A549 (cell line): ENCODE measurements around the gene TCEA3. TPM values are rescaled to one million over a fixed set of nuclear protein-coding genes. Genes with fewer than 3 reads are reported as not detected.
A peak's percentile ranks its signal among the peaks of the same experiment; 100 is the strongest.
"Not testable (repeated sequence)": the region's sequence is repeated elsewhere in the genome, so short reads cannot be mapped to it uniquely, and the experiment has no call there.

Experiments
- ATAC-seq, 2 experiments: fragments of 200-7000 bp in 1 of 2; fragments of >200 bp in 1 of 2; cut with Nextera tagmentation in 1 of 2; cut with Tn5 transposase in 1 of 2; 3 replicates each; pipeline versions ENCODE4 v1.8.0 to v1.9.1; 2018 to 2020; ENCODE audit warnings: mild to moderate bottlenecking in 1 of 2, moderate library complexity in 1 of 2
- CTCF ChIA-PET: fragments of 300-600 bp; sonication (Branson Sonifier 250); formaldehyde crosslinking; extraction: SDS; loops from one replicate; lab custom pipeline; 2021; ENCODE audit warnings: antibody characterized with exemption, inconsistent platforms; lab: Yijun Ruan, JAX
- POLR2A ChIA-PET: fragments of 350-600 bp; formaldehyde crosslinking; extraction: SDS; loops from one replicate; lab custom pipeline; 2021; ENCODE audit warnings: antibody characterized with exemption, inconsistent platforms; lab: Yijun Ruan, JAX
- DNase-seq, 2 experiments: peaks; one replicate each; pipeline versions ENCODE4 v3.0.0 to v3.0.0-alpha.2; 2011 to 2016; ENCODE audit warnings: low read depth in 1 of 2, low spot score in 1 of 2
- FAIRE-seq: peaks from 2 replicates; lab custom pipeline; 2011; peaks lifted over from hg19 to GRCh38; lab: Jason Lieb, UNC
- H3K27ac ChIP-seq, 2 experiments: fragments of >200 bp; sonication (Bioruptor Twin); formaldehyde crosslinking; 3 replicates each; pipeline ENCODE4 v1.5.1; 2016 to 2017
- H3K4me1 ChIP-seq: fragments of >200 bp; sonication (Bioruptor Twin); formaldehyde crosslinking; 3 replicates; pipeline ENCODE4 v1.6.1; 2016
- H3K4me2 ChIP-seq: fragments of >200 bp; sonication (Bioruptor Twin); formaldehyde crosslinking; 3 replicates; pipeline ENCODE4 v1.6.1; 2016
- H3K4me3 ChIP-seq: fragments of >200 bp; sonication (Bioruptor Twin); formaldehyde crosslinking; 3 replicates; pipeline ENCODE4 v1.5.1; 2016
- H3K9me3 ChIP-seq: fragments of >200 bp; sonication (Bioruptor Twin); formaldehyde crosslinking; 3 replicates; pipeline ENCODE4 v1.6.1; 2016
- ATOH8 ChIP-seq: fragments of 250-450 bp; sonication (Bioruptor Pico); IDR thresholded peaks from 2 replicates; pipeline ENCODE4 v1.5.0; 2020; ENCODE audit warnings: low read depth, mild to moderate bottlenecking, moderate library complexity
- BHLHE40 ChIP-seq: IDR thresholded peaks from 2 replicates; pipeline ENCODE4 v1.6.1; 2012; ENCODE audit warnings: low read depth, low read length, inconsistent platforms
- E2F6 ChIP-seq: IDR thresholded peaks from 2 replicates; pipeline ENCODE4 v1.6.1; 2012; ENCODE audit warnings: low read depth, borderline replicate concordance
- EHF ChIP-seq: fragments of 250-450 bp; sonication (Bioruptor Pico); IDR thresholded peaks from 2 replicates; pipeline ENCODE4 v1.5.0; 2020; ENCODE audit warnings: mild to moderate bottlenecking
- ELK1 ChIP-seq: fragments of 150-350 bp; IDR thresholded peaks from 2 replicates; pipeline ENCODE4 v1.6.1; 2014; ENCODE audit warnings: low read depth, mild to moderate bottlenecking, low read length
- FOXS1 ChIP-seq: fragments of 250-450 bp; sonication (Bioruptor Pico); IDR thresholded peaks from 2 replicates; pipeline ENCODE4 v1.5.0; 2020; ENCODE audit warnings: mild to moderate bottlenecking, moderate library complexity
- HEYL ChIP-seq: fragments of 250-450 bp; sonication (Bioruptor Pico); IDR thresholded peaks from 2 replicates; pipeline ENCODE4 v1.8.0; 2021; ENCODE audit warnings: mild to moderate bottlenecking, moderate library complexity
- HMGXB4 ChIP-seq: fragments of 250-450 bp; sonication (Bioruptor Pico); IDR thresholded peaks from 2 replicates; pipeline ENCODE4 v1.5.0; 2021; ENCODE audit warnings: mild to moderate bottlenecking, moderate library complexity, borderline replicate concordance
- HOXB13 ChIP-seq: fragments of 250-450 bp; sonication (Bioruptor Pico); IDR thresholded peaks from 2 replicates; pipeline ENCODE4 v1.5.0; 2020; ENCODE audit warnings: low read depth, mild to moderate bottlenecking, moderate library complexity
- MAFK ChIP-seq: fragments of 450-650 bp; IDR thresholded peaks from 2 replicates; pipeline ENCODE4 v1.6.1; 2014; ENCODE audit not compliant: partially characterized antibody
- NPAS2 ChIP-seq: fragments of 250-450 bp; sonication (Bioruptor Pico); IDR thresholded peaks from 2 replicates; pipeline ENCODE4 v1.8.0; 2022; ENCODE audit warnings: mild to moderate bottlenecking, moderate library complexity, borderline replicate concordance
- NR3C1 ChIP-seq: fragments of >200 bp; sonication (Bioruptor Twin); formaldehyde crosslinking; IDR thresholded peaks from 3 replicates; pipeline ENCODE4 v1.6.1; 2017
- PHF8 ChIP-seq: fragments of 200-600 bp; sonication (generic); IDR thresholded peaks from 2 replicates; pipeline ENCODE4 v1.6.1; 2016; ENCODE audit warnings: low read depth, mild to moderate bottlenecking, antibody characterized with exemption, moderate library complexity, borderline replicate concordance
- POLR2AphosphoS2 ChIP-seq: conservative IDR thresholded peaks from 2 replicates; pipeline ENCODE4 v1.6.1; 2012; ENCODE audit warnings: low read length, improper control_type of control experiment, inconsistent platforms
- RARB ChIP-seq: fragments of 250-450 bp; sonication (Bioruptor Pico); IDR thresholded peaks from 2 replicates; pipeline ENCODE4 v1.8.0; 2021; ENCODE audit warnings: mild to moderate bottlenecking, moderate library complexity
- REST ChIP-seq: fragments of 200-600 bp; sonication (generic); IDR thresholded peaks from 2 replicates; pipeline ENCODE4 v1.6.1; 2016; ENCODE audit warnings: antibody characterized with exemption, mild to moderate bottlenecking, moderate library complexity
- RNF2 ChIP-seq: fragments of 200-600 bp; sonication (generic); IDR thresholded peaks from 2 replicates; pipeline ENCODE4 v1.6.1; 2016; ENCODE audit warnings: low read depth, mild to moderate bottlenecking, antibody characterized with exemption, moderate library complexity, borderline replicate concordance
- ZFP36 ChIP-seq: fragments of 450-650 bp; IDR thresholded peaks from 2 replicates; pipeline ENCODE4 v1.6.1; 2014; ENCODE audit warnings: borderline replicate concordance; ENCODE audit not compliant: partially characterized antibody
- ZSCAN20 ChIP-seq: fragments of 250-450 bp; sonication (Bioruptor Pico); IDR thresholded peaks from 2 replicates; pipeline ENCODE4 v1.8.0; 2022; ENCODE audit warnings: mild to moderate bottlenecking, moderate library complexity
- WGBS: methylation state at CpG from one replicate; pipeline ENCODE4 v1.1.6; 2017; ENCODE audit errors: missing lambda C conversion rate; 5-methylcytosine and 5-hydroxymethylcytosine counted together
- polyA plus RNA-seq, 4 experiments: library from polyadenylated mRNA; depleted of rRNA in 3 of 4; stranded (reverse); fragments of >200 nt; fragmentation: RNase III in 1 of 4; extraction: RNeasy Plus Mini Kit Qiagen cat#74134 plus additional on column Dnase treatment in 1 of 4; gene quantifications; 2 replicates in 3 of 4; 3 replicates in 1 of 4; pipeline ENCODE4 v1.2.3, GENCODE V29; 2011 to 2017

The TCEA3 gene
- polyA plus RNA-seq, 2 of the 4 experiments (the other 2 are of a cell fraction) = 0.58 TPM

- Histone ChIP-seq H3K4me2 (no peak overlapping the region), H3K4me3 (no peak overlapping the region), H3K27ac (no peak overlapping the region), H3K4me1 (peaks cover 33% of the 10 kb centered on the region), H3K9me3 (no peaks in the 10 kb centered on the region)
- no peak for ATAC-seq
- WGBS = 65% methylated on average over 5 of the region's 5 CpGs
- FAIRE-seq = no peak
- no peak for TF ChIP-seq HEYL
- no peak for TF ChIP-seq REST
- no peak for TF ChIP-seq HMGXB4 (CRISPR knock-in tag)
- no peak for TF ChIP-seq ZSCAN20 (CRISPR knock-in tag)
- no peak for TF ChIP-seq FOXS1 (CRISPR knock-in tag)
- no peak for TF ChIP-seq ZFP36
- TF ChIP-seq EHF (CRISPR knock-in tag) = no peak
- TF ChIP-seq ATOH8 (CRISPR knock-in tag) = no peak
- TF ChIP-seq ELK1 = no peak
- TF ChIP-seq BHLHE40 = no peak
- TF ChIP-seq HOXB13 (CRISPR knock-in tag) = no peak
- TF ChIP-seq RARB = no peak
- no peak for TF ChIP-seq NR3C1
- no peak for TF ChIP-seq E2F6
- no peak for TF ChIP-seq POLR2AphosphoS2
- TF ChIP-seq RNF2 = no peak
- no peak for TF ChIP-seq MAFK
- TF ChIP-seq NPAS2 (CRISPR knock-in tag) = no peak
- TF ChIP-seq PHF8 = no peak
- CTCF ChIA-PET = interaction anchor here (1.4 to 4.6 kb wide), 2 partner anchors 13 to 23 kb away, joined by 7 to 14 read pairs; no protein-coding TSS in a partner anchor
- POLR2A ChIA-PET = no interaction called here
- DNase-seq = no peak
Measured at GRCh38 chr1:23380719-23381118, 43.8 kb downstream of the TCEA3 start.

GRCh38 chr1:23380236-23380635 is 44.3 kb downstream of the TCEA3 start:
- CTCF ChIA-PET = interaction anchor here (1.4 to 4.6 kb wide), 2 partner anchors 13 to 24 kb away, joined by 7 to 14 read pairs; no protein-coding TSS in a partner anchor
- H3K27ac ChIP-seq = peak overlapping the region in 1 of 2 experiments; percentile 1; a peak in 1 of 6 replicates
- not testable (repeated sequence) for FAIRE-seq

More at GRCh38 chr1:23380236-23380635, 44.3 kb downstream of the TCEA3 start:
- H3K4me2 ChIP-seq, DNase-seq, POLR2A ChIA-PET, H3K4me3 ChIP-seq, ATAC-seq, H3K9me3 ChIP-seq: not testable (repeated sequence)
- WGBS = 51% methylated on average over 4 of the region's 4 CpGs
- H3K4me1 ChIP-seq = peaks cover 32% of the 10 kb centered on the region
